ENCODE results near the gene VCAN.

VCAN gene

GRCh38 chr5:83475391-83475863 lies 3.9 kb downstream of the VCAN start:
- peaks cover 43 to 50% of the 10 kb centered on the region in 2 donors for H3K27me3 ChIP-seq (ENCODE audit: control insufficient read depth in 1 of 2, insufficient read depth in 2 of 2, low read length in 2 of 2)
- H3K9me3 ChIP-seq (ENCODE audit: control insufficient read depth in 1 of 2, low read length in 2 of 2): no peaks in the 10 kb centered on the region
- peaks cover 4 to 13% of the 10 kb centered on the region in 2 donors for H3K4me1 ChIP-seq (ENCODE audit: control insufficient read depth in 1 of 2, insufficient read depth in 2 of 2, low read length in 2 of 2)
- H3K9ac ChIP-seq (ENCODE audit: low read depth in 1 of 2, low read length in 2 of 2): no peak overlapping the region
- H3K27ac ChIP-seq (ENCODE audit: low read depth, low read length): no peak overlapping the region
- no peaks in the 10 kb centered on the region for H3K36me3 ChIP-seq (ENCODE audit: control insufficient read depth in 1 of 2, insufficient read depth in 2 of 2, low read length in 2 of 2)
- peak overlapping the region in 1 of 2 donors; percentile 78 for H3K4me3 ChIP-seq (ENCODE audit: low read depth in 1 of 2, low read length in 2 of 2)

GRCh38 chr5:83475935-83476814 lies 4.6 kb downstream of the VCAN start:
- Histone ChIP-seq H3K36me3 (ENCODE audit: control insufficient read depth in 1 of 2, insufficient read depth in 2 of 2, low read length in 2 of 2) (no peaks in the 10 kb centered on the region), H3K27me3 (ENCODE audit: control insufficient read depth in 1 of 2, insufficient read depth in 2 of 2, low read length in 2 of 2) (peaks cover 43% of the 10 kb centered on the region in 2 donors), H3K4me3 (ENCODE audit: low read depth in 1 of 2, low read length in 2 of 2) (no peak overlapping the region), H3K27ac (ENCODE audit: low read depth, low read length) (no peak overlapping the region), H3K4me1 (ENCODE audit: control insufficient read depth in 1 of 2, insufficient read depth in 2 of 2, low read length in 2 of 2) (peaks cover 4 to 13% of the 10 kb centered on the region in 2 donors), H3K9ac (ENCODE audit: low read depth in 1 of 2, low read length in 2 of 2) (no peak overlapping the region), H3K9me3 (ENCODE audit: control insufficient read depth in 1 of 2, low read length in 2 of 2) (no peaks in the 10 kb centered on the region)

- no peak overlapping the region for H3K27ac ChIP-seq (ENCODE audit: low read depth, low read length)
- no peaks in the 10 kb centered on the region for H3K9me3 ChIP-seq (ENCODE audit: control insufficient read depth in 1 of 2, low read length in 2 of 2)
- no peak overlapping the region for H3K9ac ChIP-seq (ENCODE audit: low read depth in 1 of 2, low read length in 2 of 2)
- no peaks in the 10 kb centered on the region for H3K36me3 ChIP-seq (ENCODE audit: control insufficient read depth in 1 of 2, insufficient read depth in 2 of 2, low read length in 2 of 2)
- no peaks in the 10 kb centered on the region for H3K27me3 ChIP-seq (ENCODE audit: control insufficient read depth in 1 of 2, insufficient read depth in 2 of 2, low read length in 2 of 2)
- no peaks in the 10 kb centered on the region for H3K4me1 ChIP-seq (ENCODE audit: control insufficient read depth in 1 of 2, insufficient read depth in 2 of 2, low read length in 2 of 2)
- H3K4me3 ChIP-seq (ENCODE audit: low read depth in 1 of 2, low read length in 2 of 2): no peak overlapping the region
These were observed 11.4 kb downstream of the VCAN start for GRCh38 chr5:83482961-83483360.

- Histone ChIP-seq H3K4me1 (ENCODE audit: control insufficient read depth in 1 of 2, insufficient read depth in 2 of 2, low read length in 2 of 2) (no peaks in the 10 kb centered on the region), H3K9ac (ENCODE audit: low read depth in 1 of 2, low read length in 2 of 2) (no peak overlapping the region), H3K27me3 (ENCODE audit: control insufficient read depth in 1 of 2, insufficient read depth in 2 of 2, low read length in 2 of 2) (no peaks in the 10 kb centered on the region), H3K9me3 (ENCODE audit: control insufficient read depth in 1 of 2, low read length in 2 of 2) (no peaks in the 10 kb centered on the region), H3K36me3 (ENCODE audit: control insufficient read depth in 1 of 2, insufficient read depth in 2 of 2, low read length in 2 of 2) (no peaks in the 10 kb centered on the region), H3K27ac (ENCODE audit: low read depth, low read length) (no peak overlapping the region), H3K4me3 (ENCODE audit: low read depth in 1 of 2, low read length in 2 of 2) (no peak overlapping the region)
These were observed 12.8 kb downstream of the VCAN start for GRCh38 chr5:83484294-83484693.

- Histone ChIP-seq H3K27me3 (ENCODE audit: control insufficient read depth in 1 of 2, insufficient read depth in 2 of 2, low read length in 2 of 2) (no peaks in the 10 kb centered on the region), H3K36me3 (ENCODE audit: control insufficient read depth in 1 of 2, insufficient read depth in 2 of 2, low read length in 2 of 2) (no peaks in the 10 kb centered on the region), H3K9ac (ENCODE audit: low read depth in 1 of 2, low read length in 2 of 2) (no peak overlapping the region), H3K9me3 (ENCODE audit: control insufficient read depth in 1 of 2, low read length in 2 of 2) (no peaks in the 10 kb centered on the region), H3K4me1 (ENCODE audit: control insufficient read depth in 1 of 2, insufficient read depth in 2 of 2, low read length in 2 of 2) (no peaks in the 10 kb centered on the region), H3K4me3 (ENCODE audit: low read depth in 1 of 2, low read length in 2 of 2) (no peak overlapping the region), H3K27ac (ENCODE audit: low read depth, low read length) (no peak overlapping the region)
These were observed 14.3 kb downstream of the VCAN start for GRCh38 chr5:83485842-83486241.

GRCh38 chr5:83487155-83487554 lies 15.6 kb downstream of the VCAN start:
- Histone ChIP-seq H3K27me3 (ENCODE audit: control insufficient read depth in 1 of 2, insufficient read depth in 2 of 2, low read length in 2 of 2) (no peaks in the 10 kb centered on the region), H3K27ac (ENCODE audit: low read depth, low read length) (no peak overlapping the region), H3K36me3 (ENCODE audit: control insufficient read depth in 1 of 2, insufficient read depth in 2 of 2, low read length in 2 of 2) (no peaks in the 10 kb centered on the region), H3K9ac (ENCODE audit: low read depth in 1 of 2, low read length in 2 of 2) (no peak overlapping the region), H3K4me3 (ENCODE audit: low read depth in 1 of 2, low read length in 2 of 2) (no peak overlapping the region), H3K9me3 (ENCODE audit: control insufficient read depth in 1 of 2, low read length in 2 of 2) (no peaks in the 10 kb centered on the region), H3K4me1 (ENCODE audit: control insufficient read depth in 1 of 2, insufficient read depth in 2 of 2, low read length in 2 of 2) (no peaks in the 10 kb centered on the region)

- Histone ChIP-seq H3K4me1 (ENCODE audit: control insufficient read depth in 1 of 2, insufficient read depth in 2 of 2, low read length in 2 of 2) (no peaks in the 10 kb centered on the region), H3K36me3 (ENCODE audit: control insufficient read depth in 1 of 2, insufficient read depth in 2 of 2, low read length in 2 of 2) (no peaks in the 10 kb centered on the region), H3K4me3 (ENCODE audit: low read depth in 1 of 2, low read length in 2 of 2) (no peak overlapping the region), H3K27me3 (ENCODE audit: control insufficient read depth in 1 of 2, insufficient read depth in 2 of 2, low read length in 2 of 2) (no peaks in the 10 kb centered on the region), H3K9ac (ENCODE audit: low read depth in 1 of 2, low read length in 2 of 2) (no peak overlapping the region), H3K9me3 (ENCODE audit: control insufficient read depth in 1 of 2, low read length in 2 of 2) (no peaks in the 10 kb centered on the region), H3K27ac (ENCODE audit: low read depth, low read length) (no peak overlapping the region)
These were observed 16.7 kb downstream of the VCAN start for GRCh38 chr5:83488271-83488670.

- Histone ChIP-seq H3K9me3 (ENCODE audit: control insufficient read depth in 1 of 2, low read length in 2 of 2) (no peaks in the 10 kb centered on the region), H3K4me3 (ENCODE audit: low read depth in 1 of 2, low read length in 2 of 2) (no peak overlapping the region), H3K36me3 (ENCODE audit: control insufficient read depth in 1 of 2, insufficient read depth in 2 of 2, low read length in 2 of 2) (no peaks in the 10 kb centered on the region), H3K4me1 (ENCODE audit: control insufficient read depth in 1 of 2, insufficient read depth in 2 of 2, low read length in 2 of 2) (no peaks in the 10 kb centered on the region), H3K27me3 (ENCODE audit: control insufficient read depth in 1 of 2, insufficient read depth in 2 of 2, low read length in 2 of 2) (no peaks in the 10 kb centered on the region), H3K9ac (ENCODE audit: low read depth in 1 of 2, low read length in 2 of 2) (no peak overlapping the region), H3K27ac (ENCODE audit: low read depth, low read length) (no peak overlapping the region)
These were observed 17.3 kb downstream of the VCAN start for GRCh38 chr5:83488821-83489220.

GRCh38 chr5:83490203-83490602 lies 18.7 kb downstream of the VCAN start:
- no peak overlapping the region for H3K4me3 ChIP-seq (ENCODE audit: low read depth in 1 of 2, low read length in 2 of 2)
- H3K9me3 ChIP-seq (ENCODE audit: control insufficient read depth in 1 of 2, low read length in 2 of 2): no peaks in the 10 kb centered on the region
- H3K27ac ChIP-seq (ENCODE audit: low read depth, low read length): no peak overlapping the region
- H3K36me3 ChIP-seq (ENCODE audit: control insufficient read depth in 1 of 2, insufficient read depth in 2 of 2, low read length in 2 of 2): no peaks in the 10 kb centered on the region
- no peak overlapping the region for H3K9ac ChIP-seq (ENCODE audit: low read depth in 1 of 2, low read length in 2 of 2)
- no peaks in the 10 kb centered on the region for H3K27me3 ChIP-seq (ENCODE audit: control insufficient read depth in 1 of 2, insufficient read depth in 2 of 2, low read length in 2 of 2)
- H3K4me1 ChIP-seq (ENCODE audit: control insufficient read depth in 1 of 2, insufficient read depth in 2 of 2, low read length in 2 of 2): no peaks in the 10 kb centered on the region

GRCh38 chr5:83492331-83492730 lies 20.8 kb downstream of the VCAN start:
- Histone ChIP-seq H3K4me1 (ENCODE audit: control insufficient read depth in 1 of 2, insufficient read depth in 2 of 2, low read length in 2 of 2) (no peaks in the 10 kb centered on the region), H3K9ac (ENCODE audit: low read depth in 1 of 2, low read length in 2 of 2) (no peak overlapping the region), H3K27ac (ENCODE audit: low read depth, low read length) (no peak overlapping the region), H3K36me3 (ENCODE audit: control insufficient read depth in 1 of 2, insufficient read depth in 2 of 2, low read length in 2 of 2) (no peaks in the 10 kb centered on the region), H3K27me3 (ENCODE audit: control insufficient read depth in 1 of 2, insufficient read depth in 2 of 2, low read length in 2 of 2) (no peaks in the 10 kb centered on the region), H3K4me3 (ENCODE audit: low read depth in 1 of 2, low read length in 2 of 2) (no peak overlapping the region), H3K9me3 (ENCODE audit: control insufficient read depth in 1 of 2, low read length in 2 of 2) (no peaks in the 10 kb centered on the region)
